Ramos (cell line): Measurements from ENCODE around the gene THSD7A.
"Not testable (repeated sequence)": the region's sequence is repeated elsewhere in the genome, so short reads cannot be mapped to it uniquely, and the experiment has no call there.

Experiments
- in situ Hi-C: fragments of 300-500 bp; cut with MboI; formaldehyde crosslinking; loops from one replicate; pipeline ENCODE4 v1.14.3; 2022; ENCODE audit warnings: low sequenced_read_pairs; ENCODE audit not compliant: unreplicated experiment

Gene THSD7A

DNA sequence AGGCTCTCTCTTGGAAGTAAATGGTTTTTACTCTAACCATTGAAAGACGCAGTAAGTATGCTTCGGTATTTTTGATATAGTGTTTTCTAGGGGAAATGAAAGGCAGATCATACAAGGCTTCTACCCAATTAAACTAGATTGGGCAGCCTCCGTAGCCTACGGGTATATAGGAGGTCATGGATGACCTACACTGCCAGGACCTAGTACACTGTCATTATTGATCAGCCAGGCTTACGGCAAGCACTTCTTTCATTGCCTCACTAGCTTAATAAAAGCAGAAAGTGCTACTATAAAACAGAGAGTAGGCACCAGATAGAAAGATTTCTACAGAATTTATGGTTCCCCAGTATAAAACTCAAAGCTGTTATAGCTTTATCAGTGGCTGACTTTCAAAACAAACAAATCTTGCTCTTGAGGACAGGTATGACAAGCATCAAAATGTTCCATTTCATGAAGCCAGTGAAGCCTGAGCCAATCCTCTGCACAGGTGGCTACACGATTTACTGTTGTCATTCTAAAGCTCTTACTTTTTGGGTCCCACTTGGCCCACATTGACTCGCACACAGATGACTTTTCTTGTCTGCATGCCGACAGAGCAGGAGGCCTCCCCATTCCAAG, 358.1 kb downstream of the THSD7A start:
- in situ Hi-C loops = no loop called here

DNA sequence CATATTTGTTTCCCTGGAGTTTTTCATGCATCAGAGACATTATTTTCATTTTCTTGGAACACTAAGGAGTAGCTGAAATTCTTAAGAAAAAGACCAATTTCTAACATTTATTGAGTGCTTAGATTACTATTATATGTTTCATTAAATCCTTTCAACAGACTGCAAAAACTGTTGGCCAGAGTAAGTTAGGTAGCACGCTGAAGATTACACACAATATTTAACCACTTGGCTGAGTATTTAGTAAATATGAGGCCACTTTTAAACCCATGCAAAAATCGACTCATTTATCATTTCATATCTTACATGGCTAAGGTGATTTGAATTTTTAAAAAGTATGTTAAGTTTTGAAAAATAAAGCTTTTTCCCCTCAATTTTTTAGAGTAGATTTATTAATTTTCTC, 358.8 kb downstream of the THSD7A start:
- in situ Hi-C loops = no loop called here

DNA sequence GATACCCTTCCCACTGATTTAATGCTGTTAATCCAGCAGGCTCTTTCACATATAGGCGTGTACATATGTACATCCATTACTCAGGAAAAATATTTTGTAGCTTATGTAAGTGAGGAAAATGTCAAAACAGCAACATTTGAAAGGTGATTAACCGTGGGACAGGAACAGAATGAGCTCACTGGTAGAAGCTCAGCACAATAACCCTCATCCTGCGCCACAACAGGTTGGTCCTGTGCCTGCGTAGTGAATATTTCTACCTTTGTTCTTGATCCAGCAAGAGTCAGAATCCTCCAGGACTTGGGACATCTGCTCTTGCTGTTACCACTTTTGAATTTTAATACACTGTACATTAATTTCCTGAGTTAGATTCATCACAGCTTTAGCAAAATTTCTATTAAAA, 359.4 kb downstream of the THSD7A start:
- in situ Hi-C loops = no loop called here

DNA sequence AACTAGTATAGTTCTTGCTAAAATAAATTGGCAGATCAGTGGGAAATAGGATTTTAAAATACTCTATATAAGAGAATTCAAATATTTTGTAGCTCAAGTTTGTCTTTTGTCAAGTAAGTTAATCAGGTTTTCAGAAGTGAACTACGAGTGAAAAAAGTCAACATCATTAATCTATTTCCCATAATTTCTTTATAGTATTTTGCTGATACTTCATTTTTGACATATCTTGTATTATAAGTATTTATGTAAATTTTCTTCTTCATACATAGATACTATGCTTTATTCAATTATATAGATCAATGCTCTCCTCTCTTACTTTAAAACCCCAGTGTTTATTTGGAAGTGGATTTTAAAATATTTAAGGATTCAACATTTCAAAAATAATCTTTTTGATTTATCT, 360.7 kb downstream of the THSD7A start:
- in situ Hi-C loops = no loop called here

DNA sequence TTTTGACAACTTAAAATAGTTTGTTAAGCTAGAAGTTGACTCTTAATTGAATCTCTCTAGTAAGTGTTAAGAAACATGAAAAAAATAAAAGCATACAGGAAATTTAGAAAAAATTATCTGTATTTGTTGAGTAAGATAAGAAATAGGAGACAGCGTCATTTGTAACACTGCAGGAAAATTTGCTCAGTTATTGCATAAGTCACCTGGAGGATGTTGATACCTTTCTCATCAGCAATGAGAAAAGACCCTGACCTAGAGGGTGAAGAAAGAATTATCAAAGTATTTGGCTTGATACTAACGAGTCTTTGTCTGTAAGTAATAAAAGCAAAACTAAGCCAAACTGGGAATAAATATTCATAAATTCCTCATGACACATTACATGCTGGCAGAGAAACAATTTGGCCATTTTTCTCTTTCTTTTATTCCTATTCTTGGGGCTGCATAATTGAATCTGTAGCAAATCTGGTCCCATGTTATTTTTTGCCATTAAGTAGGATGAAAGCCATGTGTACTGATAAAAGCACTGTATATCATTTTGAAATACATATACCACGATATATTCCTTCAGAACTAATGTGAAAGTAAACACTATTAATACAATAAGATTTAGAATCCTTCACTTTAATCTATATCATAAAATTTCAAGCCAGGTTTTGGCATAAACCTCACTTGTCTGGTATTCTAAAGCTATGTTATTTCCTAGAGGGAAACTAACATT, 362.8 kb downstream of the THSD7A start:
- in situ Hi-C loops = no loop called here

DNA sequence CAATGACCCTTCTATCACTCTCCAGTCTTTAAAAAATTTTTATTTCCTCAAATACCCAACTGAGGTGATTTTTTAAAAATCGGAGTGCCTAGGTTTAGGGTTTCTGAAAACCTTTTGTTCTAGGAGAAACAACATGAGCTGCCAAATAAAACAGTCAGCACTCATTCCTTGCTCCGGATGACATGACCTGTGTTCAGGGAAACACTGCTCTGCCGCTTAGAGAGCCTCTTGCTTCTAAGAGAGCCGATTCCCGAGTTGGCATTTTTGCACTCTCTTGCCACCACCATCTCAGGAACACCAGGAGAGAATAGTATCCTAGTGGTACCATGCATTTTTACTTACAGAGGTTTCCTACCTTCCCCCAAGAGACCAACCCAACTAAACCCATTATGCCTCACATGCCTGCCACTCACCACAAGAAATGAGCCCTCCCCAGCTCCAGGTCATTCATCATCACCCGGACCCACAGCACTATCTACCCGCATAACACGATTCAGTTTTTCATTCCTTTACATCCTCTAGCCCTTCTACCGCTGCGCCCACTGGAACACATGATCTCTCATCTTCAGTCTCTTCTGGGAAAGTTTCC, 365.4 kb downstream of the THSD7A start:
- in situ Hi-C loops = no loop called here

DNA sequence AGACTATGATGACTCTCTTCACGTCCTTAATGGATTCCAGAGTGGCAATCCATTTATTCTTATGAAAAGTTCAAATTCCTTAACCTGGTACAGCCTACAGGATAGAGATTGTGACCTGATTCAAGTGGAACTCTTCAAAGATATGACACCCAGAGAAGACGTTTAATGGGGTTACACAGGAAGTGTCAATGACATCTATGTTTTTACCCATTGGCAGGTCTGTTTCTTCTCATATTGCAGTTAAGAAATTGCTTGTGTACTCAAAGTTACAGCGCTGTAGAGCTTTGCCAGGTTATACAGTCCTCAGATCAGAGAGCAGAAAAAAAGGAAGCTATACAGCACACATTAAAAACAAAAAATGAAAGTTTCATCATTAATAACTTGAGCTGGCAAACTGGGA, 367.4 kb downstream of the THSD7A start:
- in situ Hi-C loops = no loop called here

DNA sequence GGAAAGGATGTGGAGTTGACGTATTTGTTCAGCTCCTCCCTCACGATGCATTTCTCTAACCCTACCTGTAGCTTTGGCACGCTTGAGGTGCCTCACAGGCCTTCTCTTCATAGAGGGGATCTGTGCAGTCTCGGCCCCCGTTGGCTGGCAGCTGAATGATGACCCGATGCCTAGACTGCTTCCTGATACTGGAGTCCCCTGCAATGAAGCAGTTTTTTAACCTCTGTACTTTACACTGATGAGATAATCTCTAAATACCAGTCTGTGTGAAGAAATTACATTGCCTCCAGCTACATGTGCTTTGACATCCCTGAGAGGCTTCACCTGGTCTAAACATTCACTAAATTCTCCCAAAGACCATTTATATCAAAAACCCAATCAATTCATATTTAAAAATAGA, 370.1 kb downstream of the THSD7A start:
- in situ Hi-C loops = no loop called here

DNA sequence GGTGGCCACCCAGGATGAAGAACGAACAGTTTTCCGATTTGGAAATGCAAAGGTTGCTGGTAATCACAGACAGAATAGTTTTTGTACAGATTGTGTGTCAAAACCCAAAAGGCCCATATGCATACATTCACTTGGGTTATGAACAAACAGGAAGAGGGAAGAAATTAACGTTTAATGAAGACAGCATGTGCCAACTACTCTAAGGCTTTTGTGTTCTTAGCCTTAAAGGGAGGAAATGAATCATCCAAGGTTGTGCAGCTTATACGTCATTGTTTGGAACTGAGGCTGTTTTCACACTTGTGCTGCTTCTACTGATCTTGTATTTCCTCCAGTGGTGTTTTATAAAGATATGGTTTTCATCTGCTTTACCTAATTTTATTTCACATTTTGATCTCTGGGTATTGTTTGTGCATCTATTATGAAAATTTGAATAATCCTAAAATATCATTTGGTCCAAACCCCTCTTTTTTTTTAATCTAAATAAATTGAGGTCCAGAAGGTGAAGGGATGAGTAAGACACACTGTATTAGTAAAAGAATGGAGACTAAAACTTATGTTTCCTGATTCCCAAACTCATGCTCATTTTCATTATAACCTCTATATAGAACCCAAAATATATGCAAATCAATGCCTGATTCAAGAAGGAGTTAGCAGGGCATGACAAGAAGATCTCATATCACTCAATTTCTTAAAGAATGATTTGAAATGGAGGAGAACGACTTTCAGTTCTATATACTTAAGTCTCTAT, 373.1 kb downstream of the THSD7A start:
- in situ Hi-C loops = no loop called here

DNA sequence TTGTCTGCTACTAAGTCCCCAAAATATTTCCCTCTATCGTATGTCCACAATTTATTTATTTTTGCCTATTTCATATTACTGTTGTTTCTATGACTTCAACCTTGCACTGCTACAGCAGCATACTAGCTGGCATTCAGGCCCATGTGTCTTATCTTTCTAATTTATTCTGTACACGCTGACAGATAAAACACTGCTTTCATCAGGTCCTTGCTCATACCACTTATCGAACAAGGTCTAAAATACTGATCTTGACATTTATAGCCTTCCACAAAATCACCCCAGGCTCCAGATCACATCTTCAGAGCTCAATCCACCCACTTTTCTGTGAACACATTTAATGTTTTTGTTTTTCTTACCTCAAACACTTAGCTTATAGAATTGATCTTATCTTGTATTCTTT, 374.6 kb downstream of the THSD7A start:
- in situ Hi-C loops = no loop called here

DNA sequence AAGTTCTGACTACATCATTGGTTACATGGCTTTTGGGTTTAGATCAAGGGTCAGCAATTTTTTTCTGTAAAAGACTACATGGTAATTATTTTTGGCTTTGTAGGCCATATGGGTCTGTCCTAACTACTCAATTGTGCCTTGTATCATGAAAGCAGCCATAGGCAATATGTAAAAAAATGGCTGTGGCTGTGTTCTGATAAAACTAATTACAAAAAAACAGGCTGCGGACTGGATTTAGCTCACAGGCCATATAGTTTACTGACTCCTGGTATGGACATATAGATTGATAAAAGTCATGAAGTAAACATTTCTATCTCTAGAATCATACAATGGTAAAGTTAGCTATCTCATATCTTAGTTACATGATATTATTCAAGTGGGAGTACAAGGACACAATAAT, 375.4 kb downstream of the THSD7A start:
- in situ Hi-C loops = no loop called here

DNA sequence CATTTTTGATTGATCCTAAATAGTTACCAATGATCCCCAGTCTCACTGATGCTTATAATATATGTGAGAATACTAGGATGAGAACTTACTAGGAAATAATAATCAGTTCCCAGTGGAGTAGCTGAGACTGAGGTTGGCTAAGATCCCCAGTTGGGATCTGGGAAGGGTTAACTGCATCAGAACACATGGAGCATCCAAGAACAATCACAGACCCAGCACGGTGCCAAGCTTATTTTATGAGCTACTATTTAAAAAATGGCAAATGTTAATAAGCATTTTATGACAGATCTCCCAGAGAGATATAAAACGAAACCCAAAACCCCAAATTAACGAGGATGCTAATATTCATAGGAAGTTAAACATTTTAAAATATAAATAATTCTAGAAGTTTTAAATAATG, 379.5 kb downstream of the THSD7A start:
- in situ Hi-C loops = no loop called here

DNA sequence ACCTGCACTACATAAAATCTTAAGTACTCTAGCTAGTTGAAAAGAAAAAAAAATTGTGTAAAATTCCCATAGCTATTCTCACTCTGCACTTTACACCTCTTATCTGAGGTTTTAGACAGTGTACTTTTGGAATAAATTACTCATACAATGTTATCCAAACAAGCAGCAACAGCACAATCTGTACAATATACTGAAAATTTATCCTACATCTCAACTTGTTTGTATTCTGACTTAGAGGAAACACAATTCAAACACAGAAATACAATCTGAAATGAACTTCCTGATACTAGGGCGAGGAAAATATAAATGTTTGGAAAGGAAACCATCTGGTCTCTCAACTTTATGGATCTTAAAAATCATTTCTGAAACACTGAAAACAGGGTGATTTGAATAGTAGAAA, 381.7 kb downstream of the THSD7A start:
- in situ Hi-C loops = no loop called here

DNA sequence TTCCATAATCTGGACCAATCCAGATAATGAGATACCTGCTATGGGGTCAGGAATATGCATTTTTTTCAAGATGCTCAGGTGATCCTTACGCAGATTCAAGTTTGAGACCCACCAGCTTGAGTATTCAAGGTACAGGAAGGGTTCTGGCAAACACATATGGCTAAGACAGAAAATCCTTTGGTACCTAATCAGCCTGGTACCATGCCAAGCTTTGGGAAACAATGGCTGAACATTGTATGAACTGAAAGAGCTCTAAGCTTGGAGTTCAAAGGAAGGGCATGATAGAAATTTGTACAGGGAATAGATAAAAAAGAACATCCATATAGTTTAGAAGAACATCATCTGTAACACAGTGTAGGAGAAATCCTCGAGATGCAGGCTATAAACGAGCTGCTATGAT, 382.7 kb downstream of the THSD7A start:
- in situ Hi-C loops = no loop called here

DNA sequence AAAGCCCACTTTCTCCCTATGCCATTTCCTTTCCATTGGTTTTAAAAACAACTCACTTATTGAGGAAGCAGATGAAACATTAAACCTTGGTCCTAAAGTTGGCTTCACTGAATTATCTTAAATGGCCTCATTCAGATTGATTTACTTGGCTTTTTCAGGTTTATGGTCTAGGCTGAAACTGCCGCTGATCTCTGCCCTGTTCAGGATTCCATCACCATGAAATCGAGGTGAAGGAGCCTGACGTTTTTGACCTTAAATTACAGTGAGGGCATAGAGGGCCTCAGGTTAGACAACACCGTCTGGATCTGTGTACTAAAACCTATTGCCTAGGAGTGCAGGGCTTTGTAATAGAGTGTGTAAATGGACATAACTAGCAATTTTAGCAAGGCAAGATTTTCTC, 383.7 kb downstream of the THSD7A start:
- in situ Hi-C loops = no loop called here

DNA sequence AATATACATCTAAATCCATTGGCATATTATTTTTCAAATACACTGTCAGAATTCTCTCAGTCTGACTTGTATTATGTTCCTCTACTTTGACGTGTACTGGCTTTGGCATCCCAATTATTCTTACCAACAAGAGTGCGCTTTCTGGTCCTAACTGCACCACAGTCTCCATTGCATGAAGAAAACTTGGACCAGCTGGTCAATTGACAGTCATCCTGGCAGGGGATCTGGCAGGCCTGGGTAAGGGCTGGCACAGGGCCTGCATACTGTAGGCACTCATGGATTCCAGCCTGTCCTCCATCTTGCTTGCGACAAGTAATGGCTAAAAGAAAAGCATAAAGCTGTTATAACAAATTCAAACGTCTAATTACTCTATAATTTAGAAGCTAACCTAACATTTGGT, 384.9 kb downstream of the THSD7A start:
- in situ Hi-C loops = no loop called here

DNA sequence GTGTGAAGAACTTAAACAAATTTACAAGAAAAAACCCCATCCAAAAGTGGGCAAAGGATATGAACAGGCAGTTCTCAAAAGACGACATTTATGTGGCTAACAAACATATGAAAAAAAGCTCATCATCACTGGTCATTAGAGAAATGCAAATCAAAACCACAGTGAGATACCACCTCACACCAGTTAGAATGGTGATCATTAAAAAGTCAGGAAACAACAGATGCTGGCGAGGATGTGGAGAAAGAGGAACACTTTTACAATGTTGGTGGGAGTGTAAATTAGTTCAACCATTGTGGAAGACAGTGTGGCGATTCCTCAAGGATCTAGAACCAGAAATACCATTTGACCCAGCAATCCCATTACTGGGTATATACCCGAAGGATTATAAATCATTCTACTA, 388.1 kb downstream of the THSD7A start:
- in situ Hi-C loops = not testable (repeated sequence)

DNA sequence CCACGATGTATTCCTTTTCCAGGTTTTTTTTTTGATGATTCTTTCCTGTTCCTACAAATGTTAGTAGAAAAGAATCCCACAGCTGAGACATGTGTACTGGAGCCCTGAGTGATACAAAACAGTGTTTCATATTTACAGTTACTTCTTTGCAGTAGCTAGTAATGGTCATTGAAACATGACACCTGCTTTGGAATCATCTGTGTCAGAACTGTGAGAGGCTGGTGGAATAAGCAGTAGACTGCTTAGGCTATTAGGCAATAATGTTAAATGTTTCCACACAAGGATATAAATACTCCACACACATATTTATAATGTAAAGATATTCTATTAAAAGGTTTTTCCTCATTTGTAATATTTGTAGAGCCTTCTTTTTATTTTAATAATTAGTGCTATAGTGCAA, 394.0 kb downstream of the THSD7A start:
- in situ Hi-C loops = no loop called here

DNA sequence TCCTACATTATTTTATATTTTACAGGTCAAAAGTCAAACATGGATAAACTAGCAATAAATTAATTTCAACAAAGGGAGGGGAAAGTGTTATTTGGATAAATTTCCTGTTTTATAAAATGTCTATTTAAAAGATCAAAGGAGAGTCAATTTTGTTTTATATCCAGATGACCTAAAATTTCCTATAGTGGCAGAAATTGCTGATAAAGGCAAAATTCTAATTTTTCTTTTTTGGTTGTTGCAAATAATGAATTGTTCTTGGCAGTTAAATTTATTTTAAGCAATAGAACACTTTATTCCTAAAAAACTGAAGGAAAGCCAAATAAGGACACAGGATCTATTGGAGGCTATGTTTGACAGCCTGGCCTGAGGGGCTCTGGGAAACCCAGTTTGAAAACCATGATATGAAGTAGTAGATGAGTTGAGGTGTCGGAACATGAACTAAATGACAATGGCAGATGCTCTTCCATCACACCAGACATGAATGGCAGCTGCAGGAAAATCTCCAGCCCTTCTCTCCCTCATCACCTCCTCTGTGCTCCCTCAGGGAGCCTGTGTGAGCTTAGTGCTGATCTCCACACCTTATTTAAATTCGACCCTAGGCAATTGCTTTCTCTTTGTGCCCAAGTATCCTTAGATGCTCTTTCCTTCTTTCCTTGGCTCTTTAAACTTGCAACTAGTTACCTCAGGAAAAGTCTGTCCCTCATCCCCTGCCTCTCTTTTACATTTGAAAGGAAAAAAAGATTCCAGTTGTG, 395.0 kb downstream of the THSD7A start:
- in situ Hi-C loops = no loop called here

DNA sequence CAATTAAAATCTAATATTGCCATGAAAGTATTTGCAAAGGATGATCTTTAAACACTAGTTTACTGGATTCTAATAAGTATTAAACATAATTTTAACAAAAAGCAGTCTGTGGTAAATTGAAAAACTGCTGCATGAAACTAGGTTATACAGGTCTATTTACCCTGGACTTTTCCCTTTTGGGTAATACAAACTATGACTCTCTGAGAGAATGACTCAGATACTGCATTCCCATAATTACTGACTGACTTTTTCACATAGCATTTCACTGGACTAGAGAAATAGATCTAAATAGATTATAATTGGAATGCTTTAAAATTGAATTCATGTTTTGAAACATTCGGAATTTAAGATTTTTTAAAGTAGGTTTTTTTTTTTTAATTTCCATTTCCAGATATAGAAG, 395.7 kb downstream of the THSD7A start:
- in situ Hi-C loops = no loop called here

DNA sequence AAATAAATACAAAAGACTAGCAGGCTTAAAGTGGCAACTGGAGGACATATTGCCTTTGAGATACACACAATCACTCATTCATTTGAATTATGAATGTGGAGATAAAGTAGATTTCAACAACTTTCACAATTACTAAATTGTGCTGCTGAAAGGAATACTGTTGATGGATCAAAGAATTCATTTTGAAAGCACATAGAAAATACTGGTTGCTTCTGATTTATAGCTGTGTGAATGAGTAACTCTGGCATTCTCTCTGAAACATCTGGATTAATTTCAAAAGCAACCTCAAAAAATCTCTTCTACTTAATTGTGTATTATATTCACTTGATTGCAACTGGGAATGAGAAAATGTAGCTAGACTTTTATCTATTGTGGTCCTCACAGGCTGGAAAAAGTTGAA, 397.6 kb downstream of the THSD7A start:
- in situ Hi-C loops = no loop called here
